ENCODE results near the gene MPC1.

The MPC1 gene

DNA sequence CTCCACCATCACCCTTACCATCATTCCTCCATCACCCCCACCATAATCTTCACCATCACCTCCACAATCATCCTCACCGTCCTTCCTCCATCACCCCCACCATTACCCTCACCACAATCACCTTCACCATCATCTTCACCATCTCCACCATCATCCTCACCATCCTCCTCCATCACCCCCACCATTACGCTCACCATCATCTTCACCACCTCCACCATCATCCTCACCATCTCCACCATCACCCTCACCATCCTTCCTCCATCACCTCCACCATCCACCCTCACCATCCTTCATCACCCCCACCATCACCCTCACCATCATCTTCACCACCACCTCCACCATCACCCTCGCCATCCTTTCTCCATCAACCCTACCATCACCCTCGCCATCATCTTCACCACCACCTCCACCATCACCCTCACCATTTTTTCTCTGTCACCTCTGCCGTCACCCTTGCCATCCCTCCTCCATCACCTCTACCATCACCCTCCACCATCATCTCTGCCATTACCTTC is 33.1 kb upstream of the MPC1 start:
- peaks cover 4% of the 10 kb centered on the region for H3K36me3 ChIP-seq (ENCODE audit: control insufficient read depth, insufficient read depth, low read length)

GRCh38 chr6:166415306-166415705 is 32.6 kb upstream of the MPC1 start:
- Histone ChIP-seq H3K9me3 (ENCODE audit: control insufficient read depth, low read length) (no peaks in the 10 kb centered on the region), H3K36me3 (ENCODE audit: control insufficient read depth, insufficient read depth, low read length) (peaks cover 4% of the 10 kb centered on the region), H3K4me1 (ENCODE audit: control insufficient read depth, insufficient read depth, low read length) (no peaks in the 10 kb centered on the region), H3K9ac (ENCODE audit: low read length) (no peak overlapping the region), H3K27me3 (ENCODE audit: control insufficient read depth, insufficient read depth, low read length) (no peaks in the 10 kb centered on the region), H3K4me3 (ENCODE audit: low read length) (no peak overlapping the region)

More for the DNA sequence above, 33.1 kb upstream of the MPC1 start:
- no peaks in the 10 kb centered on the region for H3K27me3 ChIP-seq (ENCODE audit: control insufficient read depth, insufficient read depth, low read length)
- H3K4me1 ChIP-seq (ENCODE audit: control insufficient read depth, insufficient read depth, low read length) = no peaks in the 10 kb centered on the region
- H3K9me3 ChIP-seq (ENCODE audit: control insufficient read depth, low read length) = no peaks in the 10 kb centered on the region
- no peak overlapping the region for H3K4me3 ChIP-seq (ENCODE audit: low read length)
- no peak overlapping the region for H3K9ac ChIP-seq (ENCODE audit: low read length)

- H3K9ac ChIP-seq (ENCODE audit: low read length) = no peak overlapping the region
- no peaks in the 10 kb centered on the region for H3K9me3 ChIP-seq (ENCODE audit: control insufficient read depth, low read length)
- H3K36me3 ChIP-seq (ENCODE audit: control insufficient read depth, insufficient read depth, low read length) = peaks cover 4% of the 10 kb centered on the region
- H3K4me3 ChIP-seq (ENCODE audit: low read length) = no peak overlapping the region
- H3K4me1 ChIP-seq (ENCODE audit: control insufficient read depth, insufficient read depth, low read length) = no peaks in the 10 kb centered on the region
- H3K27me3 ChIP-seq (ENCODE audit: control insufficient read depth, insufficient read depth, low read length) = no peaks in the 10 kb centered on the region
These were observed 30.8 kb upstream of the MPC1 start for GRCh38 chr6:166413491-166413951.

- H3K9me3 ChIP-seq (ENCODE audit: control insufficient read depth, low read length) = no peaks in the 10 kb centered on the region
- H3K9ac ChIP-seq (ENCODE audit: low read length) = no peak overlapping the region
- no peaks in the 10 kb centered on the region for H3K27me3 ChIP-seq (ENCODE audit: control insufficient read depth, insufficient read depth, low read length)
- no peaks in the 10 kb centered on the region for H3K4me1 ChIP-seq (ENCODE audit: control insufficient read depth, insufficient read depth, low read length)
- peaks cover 4% of the 10 kb centered on the region for H3K36me3 ChIP-seq (ENCODE audit: control insufficient read depth, insufficient read depth, low read length)
- no peak overlapping the region for H3K4me3 ChIP-seq (ENCODE audit: low read length)
These were observed 30.2 kb upstream of the MPC1 start for GRCh38 chr6:166412911-166413384.

- Histone ChIP-seq H3K4me1 (ENCODE audit: control insufficient read depth, insufficient read depth, low read length) (no peaks in the 10 kb centered on the region), H3K27me3 (ENCODE audit: control insufficient read depth, insufficient read depth, low read length) (no peaks in the 10 kb centered on the region), H3K4me3 (ENCODE audit: low read length) (no peak overlapping the region), H3K9me3 (ENCODE audit: control insufficient read depth, low read length) (no peaks in the 10 kb centered on the region), H3K36me3 (ENCODE audit: control insufficient read depth, insufficient read depth, low read length) (peaks cover 4% of the 10 kb centered on the region), H3K9ac (ENCODE audit: low read length) (no peak overlapping the region)
These were observed 29.6 kb upstream of the MPC1 start for GRCh38 chr6:166412156-166412910.

GRCh38 chr6:166411721-166412151 is 29.0 kb upstream of the MPC1 start:
- Histone ChIP-seq H3K4me1 (ENCODE audit: control insufficient read depth, insufficient read depth, low read length) (no peaks in the 10 kb centered on the region), H3K36me3 (ENCODE audit: control insufficient read depth, insufficient read depth, low read length) (peaks cover 4% of the 10 kb centered on the region), H3K4me3 (ENCODE audit: low read length) (no peak overlapping the region), H3K27me3 (ENCODE audit: control insufficient read depth, insufficient read depth, low read length) (no peaks in the 10 kb centered on the region), H3K9me3 (ENCODE audit: control insufficient read depth, low read length) (no peaks in the 10 kb centered on the region), H3K9ac (ENCODE audit: low read length) (no peak overlapping the region)

DNA sequence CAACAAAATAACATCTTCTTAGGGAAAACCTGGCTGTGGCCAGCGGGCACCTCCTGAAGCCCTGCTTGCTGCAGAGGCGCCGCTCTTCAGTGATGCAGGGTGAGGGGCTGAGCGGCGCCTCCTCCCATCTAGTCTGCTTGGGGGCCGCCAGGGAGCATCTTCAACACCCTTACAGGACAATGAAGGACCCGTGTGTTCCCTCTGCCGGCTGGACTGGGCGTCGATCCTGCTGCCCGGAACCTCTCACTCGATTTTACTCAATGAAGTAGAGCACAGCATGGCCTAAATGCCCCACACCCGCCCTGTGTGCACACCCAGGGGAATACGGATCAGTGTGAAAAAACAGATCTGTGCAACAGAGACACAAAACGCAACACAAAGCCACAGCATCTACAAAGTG is 28.5 kb upstream of the MPC1 start:
- Histone ChIP-seq H3K4me3 (ENCODE audit: low read length) (no peak overlapping the region), H3K4me1 (ENCODE audit: control insufficient read depth, insufficient read depth, low read length) (no peaks in the 10 kb centered on the region), H3K9me3 (ENCODE audit: control insufficient read depth, low read length) (no peaks in the 10 kb centered on the region), H3K27me3 (ENCODE audit: control insufficient read depth, insufficient read depth, low read length) (no peaks in the 10 kb centered on the region), H3K36me3 (ENCODE audit: control insufficient read depth, insufficient read depth, low read length) (peaks cover 4% of the 10 kb centered on the region), H3K9ac (ENCODE audit: low read length) (no peak overlapping the region)

DNA sequence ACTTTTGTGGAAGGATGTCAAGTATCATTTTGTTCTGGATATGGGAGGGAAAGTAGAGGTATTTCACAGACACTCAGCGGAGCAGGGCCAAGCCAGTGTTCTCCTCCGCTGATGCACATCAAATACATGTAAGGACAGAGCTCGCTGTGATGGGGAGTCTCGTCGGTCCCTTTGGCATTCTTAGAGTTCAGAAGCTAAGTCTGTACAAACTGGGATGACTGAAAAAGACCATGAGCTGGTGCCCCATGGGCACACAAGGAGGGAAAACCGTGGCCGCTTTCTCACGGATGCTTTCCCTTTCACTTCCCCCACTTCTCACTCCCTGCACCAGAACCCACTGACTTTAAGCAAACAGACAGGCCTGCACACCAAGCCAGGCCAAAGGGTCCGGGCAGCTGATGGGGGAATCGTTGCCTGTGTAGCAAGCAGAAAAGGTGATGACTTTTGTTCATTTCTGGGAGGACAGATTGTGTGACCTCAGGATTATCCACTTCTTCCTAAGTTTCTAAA is 27.7 kb upstream of the MPC1 start:
- Histone ChIP-seq H3K9ac (ENCODE audit: low read length) (no peak overlapping the region), H3K4me3 (ENCODE audit: low read length) (no peak overlapping the region), H3K4me1 (ENCODE audit: control insufficient read depth, insufficient read depth, low read length) (no peaks in the 10 kb centered on the region), H3K9me3 (ENCODE audit: control insufficient read depth, low read length) (no peaks in the 10 kb centered on the region), H3K27me3 (ENCODE audit: control insufficient read depth, insufficient read depth, low read length) (no peaks in the 10 kb centered on the region), H3K36me3 (ENCODE audit: control insufficient read depth, insufficient read depth, low read length) (peaks cover 4% of the 10 kb centered on the region)

- no peak overlapping the region for H3K4me3 ChIP-seq (ENCODE audit: low read length)
- H3K27me3 ChIP-seq (ENCODE audit: control insufficient read depth, insufficient read depth, low read length) = no peaks in the 10 kb centered on the region
- no peaks in the 10 kb centered on the region for H3K9me3 ChIP-seq (ENCODE audit: control insufficient read depth, low read length)
- peaks cover 4% of the 10 kb centered on the region for H3K36me3 ChIP-seq (ENCODE audit: control insufficient read depth, insufficient read depth, low read length)
- H3K4me1 ChIP-seq (ENCODE audit: control insufficient read depth, insufficient read depth, low read length) = no peaks in the 10 kb centered on the region
- H3K9ac ChIP-seq (ENCODE audit: low read length) = no peak overlapping the region
These were observed 26.4 kb upstream of the MPC1 start for GRCh38 chr6:166408936-166409755.

- Histone ChIP-seq H3K4me1 (ENCODE audit: control insufficient read depth, insufficient read depth, low read length) (no peaks in the 10 kb centered on the region), H3K27me3 (ENCODE audit: control insufficient read depth, insufficient read depth, low read length) (no peaks in the 10 kb centered on the region), H3K36me3 (ENCODE audit: control insufficient read depth, insufficient read depth, low read length) (no peaks in the 10 kb centered on the region), H3K4me3 (ENCODE audit: low read length) (no peak overlapping the region), H3K9ac (ENCODE audit: low read length) (no peak overlapping the region), H3K9me3 (ENCODE audit: control insufficient read depth, low read length) (no peaks in the 10 kb centered on the region)
These were observed 23.5 kb upstream of the MPC1 start for GRCh38 chr6:166406197-166406596.

DNA sequence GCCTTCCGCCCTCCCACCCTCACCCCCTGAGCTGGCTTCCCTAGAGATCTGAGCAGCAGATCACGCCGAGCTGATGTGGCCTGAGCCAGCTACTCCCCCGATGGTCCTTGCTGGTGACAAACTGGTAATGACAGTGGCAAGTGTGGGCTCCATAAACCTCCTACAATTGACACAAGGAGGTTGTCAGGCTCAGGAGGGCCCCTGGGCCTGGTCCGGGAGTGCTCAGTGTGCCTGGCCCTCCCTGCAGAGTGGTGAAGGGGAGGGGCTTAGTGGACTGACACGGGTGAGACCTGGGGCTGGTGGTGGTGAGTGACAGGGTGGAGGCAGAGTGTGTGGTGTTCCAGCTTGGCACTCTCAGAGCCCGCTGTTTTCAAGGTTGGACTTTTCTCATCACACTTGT is 22.6 kb upstream of the MPC1 start:
- Histone ChIP-seq H3K9me3 (ENCODE audit: control insufficient read depth, low read length) (no peaks in the 10 kb centered on the region), H3K4me1 (ENCODE audit: control insufficient read depth, insufficient read depth, low read length) (peaks cover 4% of the 10 kb centered on the region), H3K9ac (ENCODE audit: low read length) (no peak overlapping the region), H3K27me3 (ENCODE audit: control insufficient read depth, insufficient read depth, low read length) (no peaks in the 10 kb centered on the region), H3K4me3 (ENCODE audit: low read length) (no peak overlapping the region), H3K36me3 (ENCODE audit: control insufficient read depth, insufficient read depth, low read length) (no peaks in the 10 kb centered on the region)
